ENCODE data around the gene ALG12. TPM values are rescaled to one million over a fixed set of nuclear protein-coding genes. Genes with fewer than 3 reads are reported as not detected.

Gene ALG12
- total and polyA plus RNA-seq, 2 donors (not counting 1 experiment from before 2014, with no cell fraction given), result 15.2 to 16.6 TPM

GRCh38 chr22:49879871-49880270 is 38.4 kb downstream of the ALG12 start:
- intact Hi-C loops (cut with micrococcal nuclease), result no loop called here
- H4K20me1 ChIP-seq (ENCODE audit: control insufficient read depth, insufficient read depth, low read length, poor library complexity, severe bottlenecking), result peaks cover 49% of the 10 kb centered on the region
- no peak overlapping the region for H3K4me2 ChIP-seq (replicated peaks; ENCODE audit: low read depth, low read length, poor library complexity, severe bottlenecking)
- peaks cover 8 to 17% of the 10 kb centered on the region in 2 experiments for H3K36me3 ChIP-seq (replicated peaks in 1 of 2; ENCODE audit: control extremely low read depth in 1 of 2, control insufficient read depth in 1 of 2, extremely low read depth in 1 of 2, insufficient read depth in 2 of 2, low read length in 1 of 2)
- no peak for ATAC-seq (ENCODE audit: low read depth)
- no peak overlapping the region for H3K9ac ChIP-seq (ENCODE audit: low read length)
- ChIA-PET CTCF (no interaction called here), POLR2A (interaction anchor here (0.6 kb wide), 1 partner anchor 18 kb away, joined by 9 read pairs; no protein-coding TSS in a partner anchor)
- H3K27ac ChIP-seq (ENCODE audit: low read length in 2 of 2), result no peak overlapping the region
- peaks cover 92% of the 10 kb centered on the region for H3K79me2 ChIP-seq (ENCODE audit: control insufficient read depth, insufficient read depth, low read length)
- peaks cover 4 to 7% of the 10 kb centered on the region in 2 donors for H3K4me1 ChIP-seq (ENCODE audit: control insufficient read depth in 2 of 2, insufficient read depth in 2 of 2, low read length in 2 of 2)
- peaks cover 22% of the 10 kb centered on the region for H3K4me1 Mint-ChIP-seq
- no peak overlapping the region for H2AFZ ChIP-seq (ENCODE audit: insufficient read depth, low read depth, low read length, poor library complexity, severe bottlenecking)
- no peaks in the 10 kb centered on the region for H3K27me3 ChIP-seq (replicated peaks in 1 of 4; ENCODE audit: control extremely low read depth in 1 of 4, control insufficient read depth in 3 of 4, insufficient read depth in 4 of 4, low read length in 3 of 4)
- H3K27me3 Mint-ChIP-seq, result no peaks in the 10 kb centered on the region
- 100% methylated on average over 9 of the region's 9 CpGs for WGBS (ENCODE audit: insufficient coverage)
- DNase-seq, result no peak
- H3K27ac Mint-ChIP-seq, result no peak overlapping the region
- TF ChIP-seq EZH2 (IDR thresholded peaks at IDR 0.05; ENCODE audit: borderline replicate concordance, insufficient read depth, low read depth, low read length, poor library complexity, severe bottlenecking), result no peak
- no peak for TF ChIP-seq CTCF (IDR thresholded peaks at IDR 0.05)
- no peaks in the 10 kb centered on the region for H3K9me3 Mint-ChIP-seq (ENCODE audit: insufficient read depth)
- no peak overlapping the region for H3K4me3 ChIP-seq (ENCODE audit: control extremely low read depth in 1 of 5, extremely low read depth in 1 of 5, insufficient read depth in 1 of 5, low read depth in 2 of 5, low read length in 4 of 5)
- peaks cover 0 to 8% (median 0%) of the 10 kb centered on the region in 3 donors for H3K9me3 ChIP-seq (ENCODE audit: control extremely low read depth in 1 of 3, control insufficient read depth in 2 of 3, insufficient read depth in 1 of 3, low read length in 2 of 3)
- no peak overlapping the region for H3K4me3 Mint-ChIP-seq

GRCh38 chr22:49878206-49878605 is 40.0 kb downstream of the ALG12 start:
- no peak overlapping the region for H3K4me3 Mint-ChIP-seq

More at GRCh38 chr22:49878206-49878605, 40.0 kb downstream of the ALG12 start:
- Histone ChIP-seq H3K9me3 (ENCODE audit: control extremely low read depth in 1 of 3, control insufficient read depth in 2 of 3, insufficient read depth in 1 of 3, low read length in 2 of 3) (peaks cover 0 to 8% (median 0%) of the 10 kb centered on the region in 3 donors), H3K36me3 (replicated peaks in 1 of 2; ENCODE audit: control extremely low read depth in 1 of 2, control insufficient read depth in 1 of 2, extremely low read depth in 1 of 2, insufficient read depth in 2 of 2, low read length in 1 of 2) (peaks cover 2 to 3% of the 10 kb centered on the region in 2 experiments), H3K27ac (ENCODE audit: low read length in 2 of 2) (no peak overlapping the region), H3K79me2 (ENCODE audit: control insufficient read depth, insufficient read depth, low read length) (peaks cover 92% of the 10 kb centered on the region), H3K4me3 (ENCODE audit: control extremely low read depth in 1 of 5, extremely low read depth in 1 of 5, insufficient read depth in 1 of 5, low read depth in 2 of 5, low read length in 4 of 5) (no peak overlapping the region), H3K27me3 (replicated peaks in 1 of 4; ENCODE audit: control extremely low read depth in 1 of 4, control insufficient read depth in 3 of 4, insufficient read depth in 4 of 4, low read length in 3 of 4) (no peaks in the 10 kb centered on the region), H4K20me1 (ENCODE audit: control insufficient read depth, insufficient read depth, low read length, poor library complexity, severe bottlenecking) (peaks cover 46% of the 10 kb centered on the region), H3K4me1 (ENCODE audit: control insufficient read depth in 2 of 2, insufficient read depth in 2 of 2, low read length in 2 of 2) (peaks cover 4 to 7% of the 10 kb centered on the region in 2 donors), H2AFZ (ENCODE audit: insufficient read depth, low read depth, low read length, poor library complexity, severe bottlenecking) (no peak overlapping the region), H3K9ac (ENCODE audit: low read length) (no peak overlapping the region), H3K4me2 (replicated peaks; ENCODE audit: low read depth, low read length, poor library complexity, severe bottlenecking) (no peak overlapping the region)
- Mint-ChIP-seq H3K27ac (no peak overlapping the region), H3K9me3 (ENCODE audit: insufficient read depth) (no peaks in the 10 kb centered on the region), H3K4me1 (peaks cover 23% of the 10 kb centered on the region), H3K27me3 (no peaks in the 10 kb centered on the region)
- ChIA-PET POLR2A (interaction anchor here (0.6 kb wide), 1 partner anchor 23 kb away, joined by 4 read pairs; no protein-coding TSS in a partner anchor), CTCF (interaction anchor here (0.6 kb wide), 1 partner anchor 152 kb away, joined by 3 read pairs; no protein-coding TSS in a partner anchor)
- TF ChIP-seq CTCF (IDR thresholded peaks at IDR 0.05) (no peak), EZH2 (IDR thresholded peaks at IDR 0.05; ENCODE audit: borderline replicate concordance, insufficient read depth, low read depth, low read length, poor library complexity, severe bottlenecking) (no peak)
- ATAC-seq (ENCODE audit: low read depth) (no peak), DNase-seq (no peak)
- intact Hi-C loops (cut with micrococcal nuclease), result no loop called here
- WGBS (ENCODE audit: insufficient coverage), result no CpG with 5 or more reads among the region's 8 CpGs

All from B cell (primary cell).